GM12878 (cell line): ENCODE results near the gene ABHD15. TPM values are rescaled to one million over a fixed set of nuclear protein-coding genes. Genes with fewer than 3 reads are reported as not detected.

Source experiments
- BHLHE40 ChIP-seq, 2 experiments: fragments of 450-650 bp in 1 of 2; IDR thresholded peaks; 2 replicates each; pipeline ENCODE4 v1.6.1; 2011 to 2017; ENCODE audit warnings: low read depth in 2 of 2, borderline replicate concordance in 1 of 2, improper control_type of control experiment in 1 of 2, low read length in 1 of 2, mild to moderate bottlenecking in 1 of 2
- CREB1 ChIP-seq: IDR thresholded peaks from 2 replicates; pipeline ENCODE4 v1.6.1; 2012; ENCODE audit warnings: low read depth, mild to moderate bottlenecking, inconsistent platforms
- DPF2 ChIP-seq: fragments of 450-650 bp; IDR thresholded peaks from 2 replicates; pipeline ENCODE4 v1.6.1; 2017; ENCODE audit warnings: mild to moderate bottlenecking
- MXI1 ChIP-seq: fragments of 150-350 bp; IDR thresholded peaks from 2 replicates; pipeline ENCODE4 v1.6.1; 2011; ENCODE audit warnings: low read depth, mild to moderate bottlenecking, inconsistent platforms, low read length, improper control_type of control experiment
- MYC ChIP-seq: IDR thresholded peaks from 2 replicates; pipeline ENCODE4 v1.6.1; 2011; ENCODE audit warnings: mild to moderate bottlenecking, low read length, moderate library complexity, inconsistent platforms; ENCODE audit not compliant: insufficient read depth, insufficient replicate concordance, insufficient read length, severe bottlenecking
- NR2F1 ChIP-seq: fragments of 450-650 bp; conservative IDR thresholded peaks from 2 replicates; pipeline ENCODE4 v1.6.1; 2017; ENCODE audit warnings: mild to moderate bottlenecking
- STAT1 ChIP-seq: fragments of 450-650 bp; conservative IDR thresholded peaks from 2 replicates; pipeline ENCODE4 v1.6.1; 2014; ENCODE audit warnings: antibody characterized with exemption, mild to moderate bottlenecking
- YY1 ChIP-seq: IDR thresholded peaks from 2 replicates; pipeline ENCODE4 v1.6.1; 2011; ENCODE audit warnings: low read depth, mild to moderate bottlenecking, low read length
- polyA plus RNA-seq, 11 experiments: library from polyadenylated mRNA; depleted of rRNA in 4 of 11; unstranded in 6 of 11; stranded (reverse) in 5 of 11; fragments of >200 nt; fragmentation: Nextera tagmentation in 4 of 11; fragmentation: Illumina TruSeq in 1 of 11; extraction: Ambion mirVana in 4 of 11; extraction: Trizol in 1 of 11; gene quantifications; 1 replicate in 1 of 11; 2 replicates in 10 of 11; pipeline versions ENCODE4 v1.2.1 to v1.2.3, GENCODE V29; 2011 to 2016; ENCODE audit warnings: inconsistent platforms in 2 of 11, missing spikeins in 2 of 11, low read depth in 1 of 11
- total RNA-seq, 4 experiments: library from RNA; depleted of rRNA in 3 of 4; stranded (reverse); fragments of >200 nt in 3 of 4; fragmentation: Illumina TruSeq in 1 of 4; extraction: Trizol in 1 of 4; gene quantifications; 2 replicates each; pipeline versions ENCODE4 v1.2.1 to v1.2.3, GENCODE V29; 2013 to 2021
- TF ChIP-seq, protein P1 (sequence below): IDR thresholded peaks from 2 replicates; pipeline ENCODE4 v1.6.1; 2012; ENCODE audit warnings: mild to moderate bottlenecking, low read depth, low read length
- TF ChIP-seq, protein P2 (sequence below): fragments of 150-350 bp; IDR thresholded peaks from 2 replicates; pipeline ENCODE4 v1.6.1; 2016; ENCODE audit warnings: low read depth, low read length
- TF ChIP-seq, protein P3 (sequence below): fragments of 450-650 bp; IDR thresholded peaks from 2 replicates; pipeline ENCODE4 v1.6.1; 2017; ENCODE audit warnings: mild to moderate bottlenecking, moderate library complexity
- TF ChIP-seq, protein P4 (sequence below): IDR thresholded peaks from 2 replicates; pipeline ENCODE4 v1.6.1; 2011; ENCODE audit warnings: borderline replicate concordance, low read depth, mild to moderate bottlenecking, moderate library complexity, mixed read lengths, low read length; ENCODE audit not compliant: insufficient read depth; ENCODE audit errors: extremely low read length

Gene ABHD15
- total and polyA plus RNA-seq, 10 of the 15 experiments (the other 5 are each of a cell fraction or from before 2014, with no cell fraction given) = 2.1 to 9.2 (median 4.9) TPM

DNA sequence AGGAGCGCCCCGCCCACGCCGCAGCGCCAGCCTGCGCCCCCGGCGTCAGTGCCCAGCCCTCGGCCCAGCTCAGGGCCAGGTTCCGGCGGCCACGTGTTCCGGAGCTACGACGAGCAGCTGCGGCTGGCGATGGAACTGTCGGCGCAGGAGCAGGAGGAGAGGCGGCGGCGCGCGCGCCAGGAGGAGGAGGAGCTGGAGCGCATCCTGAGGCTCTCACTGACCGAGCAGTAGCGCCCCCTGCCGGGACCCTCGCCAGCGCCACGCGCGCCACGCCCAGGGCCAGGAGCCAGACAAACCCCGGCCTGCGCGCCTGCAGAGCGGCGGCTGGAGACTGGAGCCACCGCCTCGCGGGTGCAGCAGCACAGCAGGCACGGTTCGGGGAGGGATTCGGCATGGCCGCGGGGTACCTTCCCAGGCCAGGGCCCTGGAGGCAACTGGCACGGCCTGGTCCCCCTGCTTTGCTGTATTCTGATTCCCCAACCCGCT is 46.6 kb upstream of the ABHD15 start (continued):
- TF ChIP-seq, protein P1, sequence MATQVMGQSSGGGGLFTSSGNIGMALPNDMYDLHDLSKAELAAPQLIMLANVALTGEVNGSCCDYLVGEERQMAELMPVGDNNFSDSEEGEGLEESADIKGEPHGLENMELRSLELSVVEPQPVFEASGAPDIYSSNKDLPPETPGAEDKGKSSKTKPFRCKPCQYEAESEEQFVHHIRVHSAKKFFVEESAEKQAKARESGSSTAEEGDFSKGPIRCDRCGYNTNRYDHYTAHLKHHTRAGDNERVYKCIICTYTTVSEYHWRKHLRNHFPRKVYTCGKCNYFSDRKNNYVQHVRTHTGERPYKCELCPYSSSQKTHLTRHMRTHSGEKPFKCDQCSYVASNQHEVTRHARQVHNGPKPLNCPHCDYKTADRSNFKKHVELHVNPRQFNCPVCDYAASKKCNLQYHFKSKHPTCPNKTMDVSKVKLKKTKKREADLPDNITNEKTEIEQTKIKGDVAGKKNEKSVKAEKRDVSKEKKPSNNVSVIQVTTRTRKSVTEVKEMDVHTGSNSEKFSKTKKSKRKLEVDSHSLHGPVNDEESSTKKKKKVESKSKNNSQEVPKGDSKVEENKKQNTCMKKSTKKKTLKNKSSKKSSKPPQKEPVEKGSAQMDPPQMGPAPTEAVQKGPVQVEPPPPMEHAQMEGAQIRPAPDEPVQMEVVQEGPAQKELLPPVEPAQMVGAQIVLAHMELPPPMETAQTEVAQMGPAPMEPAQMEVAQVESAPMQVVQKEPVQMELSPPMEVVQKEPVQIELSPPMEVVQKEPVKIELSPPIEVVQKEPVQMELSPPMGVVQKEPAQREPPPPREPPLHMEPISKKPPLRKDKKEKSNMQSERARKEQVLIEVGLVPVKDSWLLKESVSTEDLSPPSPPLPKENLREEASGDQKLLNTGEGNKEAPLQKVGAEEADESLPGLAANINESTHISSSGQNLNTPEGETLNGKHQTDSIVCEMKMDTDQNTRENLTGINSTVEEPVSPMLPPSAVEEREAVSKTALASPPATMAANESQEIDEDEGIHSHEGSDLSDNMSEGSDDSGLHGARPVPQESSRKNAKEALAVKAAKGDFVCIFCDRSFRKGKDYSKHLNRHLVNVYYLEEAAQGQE = peak; percentile 66
- peak; percentile 22; the same call in 1 of the 2 replicates for TF ChIP-seq NR2F1
- TF ChIP-seq, protein P2, sequence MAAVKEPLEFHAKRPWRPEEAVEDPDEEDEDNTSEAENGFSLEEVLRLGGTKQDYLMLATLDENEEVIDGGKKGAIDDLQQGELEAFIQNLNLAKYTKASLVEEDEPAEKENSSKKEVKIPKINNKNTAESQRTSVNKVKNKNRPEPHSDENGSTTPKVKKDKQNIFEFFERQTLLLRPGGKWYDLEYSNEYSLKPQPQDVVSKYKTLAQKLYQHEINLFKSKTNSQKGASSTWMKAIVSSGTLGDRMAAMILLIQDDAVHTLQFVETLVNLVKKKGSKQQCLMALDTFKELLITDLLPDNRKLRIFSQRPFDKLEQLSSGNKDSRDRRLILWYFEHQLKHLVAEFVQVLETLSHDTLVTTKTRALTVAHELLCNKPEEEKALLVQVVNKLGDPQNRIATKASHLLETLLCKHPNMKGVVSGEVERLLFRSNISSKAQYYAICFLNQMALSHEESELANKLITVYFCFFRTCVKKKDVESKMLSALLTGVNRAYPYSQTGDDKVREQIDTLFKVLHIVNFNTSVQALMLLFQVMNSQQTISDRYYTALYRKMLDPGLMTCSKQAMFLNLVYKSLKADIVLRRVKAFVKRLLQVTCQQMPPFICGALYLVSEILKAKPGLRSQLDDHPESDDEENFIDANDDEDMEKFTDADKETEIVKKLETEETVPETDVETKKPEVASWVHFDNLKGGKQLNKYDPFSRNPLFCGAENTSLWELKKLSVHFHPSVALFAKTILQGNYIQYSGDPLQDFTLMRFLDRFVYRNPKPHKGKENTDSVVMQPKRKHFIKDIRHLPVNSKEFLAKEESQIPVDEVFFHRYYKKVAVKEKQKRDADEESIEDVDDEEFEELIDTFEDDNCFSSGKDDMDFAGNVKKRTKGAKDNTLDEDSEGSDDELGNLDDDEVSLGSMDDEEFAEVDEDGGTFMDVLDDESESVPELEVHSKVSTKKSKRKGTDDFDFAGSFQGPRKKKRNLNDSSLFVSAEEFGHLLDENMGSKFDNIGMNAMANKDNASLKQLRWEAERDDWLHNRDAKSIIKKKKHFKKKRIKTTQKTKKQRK = no peak
- TF ChIP-seq, protein P3, sequence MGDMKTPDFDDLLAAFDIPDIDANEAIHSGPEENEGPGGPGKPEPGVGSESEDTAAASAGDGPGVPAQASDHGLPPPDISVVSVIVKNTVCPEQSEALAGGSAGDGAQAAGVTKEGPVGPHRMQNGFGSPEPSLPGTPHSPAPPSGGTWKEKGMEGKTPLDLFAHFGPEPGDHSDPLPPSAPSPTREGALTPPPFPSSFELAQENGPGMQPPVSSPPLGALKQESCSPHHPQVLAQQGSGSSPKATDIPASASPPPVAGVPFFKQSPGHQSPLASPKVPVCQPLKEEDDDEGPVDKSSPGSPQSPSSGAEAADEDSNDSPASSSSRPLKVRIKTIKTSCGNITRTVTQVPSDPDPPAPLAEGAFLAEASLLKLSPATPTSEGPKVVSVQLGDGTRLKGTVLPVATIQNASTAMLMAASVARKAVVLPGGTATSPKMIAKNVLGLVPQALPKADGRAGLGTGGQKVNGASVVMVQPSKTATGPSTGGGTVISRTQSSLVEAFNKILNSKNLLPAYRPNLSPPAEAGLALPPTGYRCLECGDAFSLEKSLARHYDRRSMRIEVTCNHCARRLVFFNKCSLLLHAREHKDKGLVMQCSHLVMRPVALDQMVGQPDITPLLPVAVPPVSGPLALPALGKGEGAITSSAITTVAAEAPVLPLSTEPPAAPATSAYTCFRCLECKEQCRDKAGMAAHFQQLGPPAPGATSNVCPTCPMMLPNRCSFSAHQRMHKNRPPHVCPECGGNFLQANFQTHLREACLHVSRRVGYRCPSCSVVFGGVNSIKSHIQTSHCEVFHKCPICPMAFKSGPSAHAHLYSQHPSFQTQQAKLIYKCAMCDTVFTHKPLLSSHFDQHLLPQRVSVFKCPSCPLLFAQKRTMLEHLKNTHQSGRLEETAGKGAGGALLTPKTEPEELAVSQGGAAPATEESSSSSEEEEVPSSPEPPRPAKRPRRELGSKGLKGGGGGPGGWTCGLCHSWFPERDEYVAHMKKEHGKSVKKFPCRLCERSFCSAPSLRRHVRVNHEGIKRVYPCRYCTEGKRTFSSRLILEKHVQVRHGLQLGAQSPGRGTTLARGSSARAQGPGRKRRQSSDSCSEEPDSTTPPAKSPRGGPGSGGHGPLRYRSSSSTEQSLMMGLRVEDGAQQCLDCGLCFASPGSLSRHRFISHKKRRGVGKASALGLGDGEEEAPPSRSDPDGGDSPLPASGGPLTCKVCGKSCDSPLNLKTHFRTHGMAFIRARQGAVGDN = peak; percentile 68
- peak in 1 of 2 experiments; percentile 66; a peak in 2 of 4 replicates for TF ChIP-seq BHLHE40 (IDR thresholded peaks at IDR 0.05; ENCODE audit: borderline replicate concordance in 1 of 2, low read depth in 2 of 2, low read length in 1 of 2)
- peak; percentile 63 for TF ChIP-seq MXI1
- TF ChIP-seq MYC = no peak
- TF ChIP-seq YY1 = 0 out of 2 replicates have a peak, but pooled peaks have one; percentile 46
- peak; percentile 52; the same call in 1 of the 2 replicates for TF ChIP-seq CREB1
- TF ChIP-seq DPF2 = 0 out of 2 replicates have a peak, but pooled peaks have one; percentile 28
- TF ChIP-seq, protein P4, sequence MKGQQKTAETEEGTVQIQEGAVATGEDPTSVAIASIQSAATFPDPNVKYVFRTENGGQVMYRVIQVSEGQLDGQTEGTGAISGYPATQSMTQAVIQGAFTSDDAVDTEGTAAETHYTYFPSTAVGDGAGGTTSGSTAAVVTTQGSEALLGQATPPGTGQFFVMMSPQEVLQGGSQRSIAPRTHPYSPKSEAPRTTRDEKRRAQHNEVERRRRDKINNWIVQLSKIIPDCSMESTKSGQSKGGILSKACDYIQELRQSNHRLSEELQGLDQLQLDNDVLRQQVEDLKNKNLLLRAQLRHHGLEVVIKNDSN = peak; percentile 28
- TF ChIP-seq STAT1 = no peak
